HFF-Myc (cell line): ENCODE measurements around the gene APOBEC2.
"Not testable (repeated sequence)": the region's sequence is repeated elsewhere in the genome, so short reads cannot be mapped to it uniquely, and the experiment has no call there.

Experiments used
- DNase-seq: peaks from one replicate; pipeline ENCODE4 v3.0.0-alpha.2; 2011; ENCODE audit warnings: low read depth; ENCODE audit errors: extremely low read depth
- H3K4me3 ChIP-seq: replicated peaks from 2 replicates; pipeline ENCODE4 v1.5.1; 2011; ENCODE audit warnings: low read depth, mild to moderate bottlenecking, control low read depth, low read length
- TF ChIP-seq, protein P1 (sequence below): IDR thresholded peaks from 2 replicates; pipeline ENCODE4 v1.5.1; 2012; ENCODE audit warnings: mild to moderate bottlenecking, low read depth, low read length, control low read depth; ENCODE audit errors: missing control alignments

Gene APOBEC2

DNA sequence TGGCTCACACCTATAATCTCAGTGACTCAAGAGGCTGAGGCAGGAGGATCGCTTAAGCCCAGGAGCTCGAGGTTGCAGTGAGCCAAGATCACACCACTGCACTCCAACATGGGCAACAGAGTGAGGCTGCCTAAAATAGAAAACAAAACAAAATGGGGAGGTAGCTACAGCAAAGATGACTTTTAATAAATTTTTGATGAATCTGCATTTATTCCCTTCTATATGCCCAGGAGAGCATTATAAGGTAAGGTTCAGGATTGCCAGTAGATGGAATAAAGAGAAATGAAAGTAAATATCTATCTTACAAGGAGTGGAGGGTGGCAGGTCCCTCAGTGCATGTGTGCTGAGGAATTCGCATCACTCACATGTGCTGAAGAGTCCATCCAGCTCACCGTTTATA lies 38.2 kb upstream of the APOBEC2 start:
- TF ChIP-seq, protein P1, sequence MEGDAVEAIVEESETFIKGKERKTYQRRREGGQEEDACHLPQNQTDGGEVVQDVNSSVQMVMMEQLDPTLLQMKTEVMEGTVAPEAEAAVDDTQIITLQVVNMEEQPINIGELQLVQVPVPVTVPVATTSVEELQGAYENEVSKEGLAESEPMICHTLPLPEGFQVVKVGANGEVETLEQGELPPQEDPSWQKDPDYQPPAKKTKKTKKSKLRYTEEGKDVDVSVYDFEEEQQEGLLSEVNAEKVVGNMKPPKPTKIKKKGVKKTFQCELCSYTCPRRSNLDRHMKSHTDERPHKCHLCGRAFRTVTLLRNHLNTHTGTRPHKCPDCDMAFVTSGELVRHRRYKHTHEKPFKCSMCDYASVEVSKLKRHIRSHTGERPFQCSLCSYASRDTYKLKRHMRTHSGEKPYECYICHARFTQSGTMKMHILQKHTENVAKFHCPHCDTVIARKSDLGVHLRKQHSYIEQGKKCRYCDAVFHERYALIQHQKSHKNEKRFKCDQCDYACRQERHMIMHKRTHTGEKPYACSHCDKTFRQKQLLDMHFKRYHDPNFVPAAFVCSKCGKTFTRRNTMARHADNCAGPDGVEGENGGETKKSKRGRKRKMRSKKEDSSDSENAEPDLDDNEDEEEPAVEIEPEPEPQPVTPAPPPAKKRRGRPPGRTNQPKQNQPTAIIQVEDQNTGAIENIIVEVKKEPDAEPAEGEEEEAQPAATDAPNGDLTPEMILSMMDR = no peak
- H3K4me3 ChIP-seq = no peak overlapping the region
- DNase-seq = no peak

DNA sequence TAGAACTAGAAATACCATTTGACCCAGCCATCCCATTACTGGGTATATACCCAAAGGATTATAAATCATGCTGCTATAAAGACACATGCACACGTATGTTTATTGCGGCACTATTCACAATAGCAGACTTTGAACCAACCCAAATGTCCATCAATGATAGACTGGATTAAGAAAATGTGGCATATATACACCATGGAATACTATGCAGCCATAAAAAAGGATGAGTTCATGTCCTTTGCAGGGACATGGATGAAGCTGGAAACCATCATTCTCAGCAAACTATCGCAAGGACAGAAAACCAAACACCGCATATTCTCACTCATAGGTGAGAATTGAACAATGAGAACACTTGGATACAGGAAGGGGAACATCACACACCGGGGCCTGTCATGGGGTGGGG lies 37.1 kb upstream of the APOBEC2 start:
- H3K4me3 ChIP-seq, DNase-seq: not testable (repeated sequence)

DNA sequence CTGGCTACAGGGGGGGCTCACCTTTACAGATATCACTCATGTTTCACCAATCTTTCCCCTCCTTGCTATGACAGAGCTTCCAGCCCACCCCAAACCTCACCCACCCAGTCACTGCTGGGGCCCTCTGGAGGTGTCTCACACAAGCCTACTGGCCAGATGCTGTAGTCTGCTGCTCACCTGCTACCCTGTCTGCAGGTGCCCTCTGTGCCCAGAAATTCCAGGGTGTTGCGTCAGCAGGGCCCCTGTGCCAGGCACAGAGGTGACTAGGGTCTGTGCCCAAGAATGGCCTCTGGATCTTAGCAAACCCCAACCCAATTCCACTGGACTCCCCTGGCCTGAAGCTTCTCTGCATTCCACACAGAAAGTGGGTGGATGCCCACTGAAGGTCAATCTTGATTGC lies 35.3 kb upstream of the APOBEC2 start:
- H3K4me3 ChIP-seq = no peak overlapping the region
- no peak for DNase-seq
- TF ChIP-seq, protein P1 = no peak

DNA sequence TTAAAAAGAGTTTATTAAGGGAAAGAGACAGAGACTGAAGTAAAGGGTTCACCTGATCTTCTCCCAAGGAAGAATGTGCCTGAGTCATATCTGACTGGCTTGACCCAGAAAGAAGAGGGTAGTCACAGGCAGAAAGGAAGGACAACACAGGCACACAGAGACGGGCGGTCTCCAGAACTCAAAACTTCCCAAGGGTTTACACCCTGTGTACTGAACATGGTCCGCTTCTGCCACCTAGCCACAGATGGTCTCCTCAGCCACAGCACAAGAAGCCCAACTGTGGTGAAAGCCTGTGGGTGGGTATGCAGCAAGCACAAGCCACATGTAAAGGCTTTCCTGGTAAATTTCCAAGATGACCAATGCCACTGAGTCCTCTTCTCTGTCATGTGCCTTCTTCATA lies 31.2 kb upstream of the APOBEC2 start:
- H3K4me3 ChIP-seq = no peak overlapping the region
- TF ChIP-seq, protein P1 = peak; percentile 38
- DNase-seq = peak; percentile 27

DNA sequence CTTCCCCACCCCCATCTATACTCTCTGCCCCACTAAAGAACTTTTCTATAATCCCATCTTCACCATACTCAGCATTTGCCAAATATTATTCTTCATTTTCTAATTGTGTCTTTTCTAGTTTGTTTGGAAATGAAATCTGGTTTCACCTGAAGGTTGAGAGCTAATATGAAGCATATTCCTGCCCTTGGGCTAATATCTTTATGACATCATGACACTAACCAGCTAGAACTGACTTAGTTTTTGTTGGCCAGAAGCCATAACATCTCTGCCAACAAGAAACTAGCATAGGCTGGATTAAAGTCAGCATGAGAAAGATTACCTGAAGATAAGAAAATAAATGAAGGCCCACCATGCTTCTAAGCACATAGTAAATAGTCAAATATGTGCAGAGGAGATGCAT lies 30.7 kb upstream of the APOBEC2 start:
- TF ChIP-seq, protein P1 = no peak
- no peak overlapping the region for H3K4me3 ChIP-seq
- peak; percentile 14 for DNase-seq

DNA sequence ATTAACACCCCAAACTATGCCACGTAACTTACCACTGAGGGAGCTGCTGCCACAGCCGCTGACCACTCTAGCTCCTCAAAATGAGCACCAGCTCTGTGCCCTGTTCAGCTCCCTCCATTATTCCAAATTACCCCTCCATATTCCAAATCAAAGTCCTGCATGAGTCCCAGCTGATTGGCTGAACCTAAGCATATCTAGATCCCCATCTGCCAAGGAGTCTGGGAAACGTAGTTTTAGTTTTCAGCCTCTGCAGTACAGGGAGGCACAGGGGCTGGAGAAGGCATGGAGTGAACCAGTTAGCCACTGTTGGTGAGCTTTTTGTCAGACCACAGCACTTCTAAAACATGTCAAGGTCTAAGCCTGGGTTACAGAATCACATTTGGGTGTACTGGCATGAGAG lies 29.9 kb upstream of the APOBEC2 start:
- no peak for DNase-seq
- TF ChIP-seq, protein P1 = no peak
- no peak overlapping the region for H3K4me3 ChIP-seq

DNA sequence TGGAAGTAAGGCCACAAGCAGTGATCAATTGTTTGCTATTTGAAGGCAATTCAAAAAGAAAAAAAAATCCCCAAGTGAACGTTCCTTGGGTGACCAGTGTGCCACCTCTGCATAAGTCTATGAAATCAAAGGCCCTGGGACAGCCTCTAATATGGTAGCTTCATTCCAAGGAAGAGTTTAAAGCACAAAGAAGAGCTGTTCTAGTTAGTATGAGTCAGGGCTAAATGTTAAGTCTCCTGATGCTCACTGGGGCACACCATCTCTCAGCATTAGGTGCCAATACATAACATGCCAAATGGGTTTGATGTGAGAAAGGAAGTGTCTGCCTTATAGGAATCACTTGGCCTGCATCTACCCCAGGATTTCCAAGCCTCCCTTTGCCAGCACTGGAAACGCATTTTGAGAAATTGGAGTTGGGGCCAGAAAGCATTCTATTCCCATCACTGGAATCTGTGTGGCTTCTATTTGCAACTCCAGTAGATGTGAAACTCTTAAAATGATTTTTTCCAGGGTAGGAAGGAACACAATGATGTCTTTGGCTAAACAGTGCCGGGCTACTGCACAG lies 27.0 kb upstream of the APOBEC2 start:
- TF ChIP-seq, protein P1 = no peak
- DNase-seq = no peak
- no peak overlapping the region for H3K4me3 ChIP-seq
